Inferior parietal cortex (tissue), 1 donor: Measurements from ENCODE around the gene ARHGAP45.
A peak's percentile ranks its signal among the peaks of the same experiment; 100 is the strongest.

Source experiments
- DNase-seq: peaks from one replicate; pipeline ENCODE4 v3.0.0-alpha.2; 2016; ENCODE audit errors: extremely low spot score

ARHGAP45 gene

GRCh38 chr19:1070576-1070930, 3.6 kb downstream of the ARHGAP45 start:
- no peak for DNase-seq

GRCh38 chr19:1070931-1071791, 4.2 kb downstream of the ARHGAP45 start:
- DNase-seq = no peak

GRCh38 chr19:1072371-1073015, 5.5 kb downstream of the ARHGAP45 start:
- no peak for DNase-seq

- DNase-seq = no peak
Observed at GRCh38 chr19:1073063-1073955, 6.3 kb downstream of the ARHGAP45 start.

- no peak for DNase-seq
Observed at GRCh38 chr19:1073956-1074517, 7.1 kb downstream of the ARHGAP45 start.

- peak; percentile 32 for DNase-seq
Observed at GRCh38 chr19:1074544-1075283, 7.7 kb downstream of the ARHGAP45 start.

GRCh38 chr19:1076046-1076386, 9.0 kb downstream of the ARHGAP45 start:
- no peak for DNase-seq

GRCh38 chr19:1076951-1077350, 10.0 kb downstream of the ARHGAP45 start:
- DNase-seq = no peak

GRCh38 chr19:1079566-1080111, 12.7 kb downstream of the ARHGAP45 start:
- no peak for DNase-seq

GRCh38 chr19:1080360-1081161, 13.6 kb downstream of the ARHGAP45 start:
- DNase-seq = no peak

- no peak for DNase-seq
Observed at GRCh38 chr19:1081301-1082164, 14.6 kb downstream of the ARHGAP45 start.

GRCh38 chr19:1082165-1082927, 15.4 kb downstream of the ARHGAP45 start:
- DNase-seq = no peak

GRCh38 chr19:1082928-1083816, 16.2 kb downstream of the ARHGAP45 start:
- no peak for DNase-seq

GRCh38 chr19:1084024-1084868, 17.3 kb downstream of the ARHGAP45 start:
- DNase-seq = no peak

GRCh38 chr19:1085053-1085658, 18.2 kb downstream of the ARHGAP45 start:
- no peak for DNase-seq
